ENCODE results near the gene RHCE. TPM values are rescaled to one million over a fixed set of nuclear protein-coding genes. Genes with fewer than 3 reads are reported as not detected.
A peak's percentile ranks its signal among the peaks of the same experiment; 100 is the strongest.

RHCE gene
- total RNA-seq, 6 experiments from 2014 or later, result 0.25 to 2.2 (median 1.4) TPM

DNA sequence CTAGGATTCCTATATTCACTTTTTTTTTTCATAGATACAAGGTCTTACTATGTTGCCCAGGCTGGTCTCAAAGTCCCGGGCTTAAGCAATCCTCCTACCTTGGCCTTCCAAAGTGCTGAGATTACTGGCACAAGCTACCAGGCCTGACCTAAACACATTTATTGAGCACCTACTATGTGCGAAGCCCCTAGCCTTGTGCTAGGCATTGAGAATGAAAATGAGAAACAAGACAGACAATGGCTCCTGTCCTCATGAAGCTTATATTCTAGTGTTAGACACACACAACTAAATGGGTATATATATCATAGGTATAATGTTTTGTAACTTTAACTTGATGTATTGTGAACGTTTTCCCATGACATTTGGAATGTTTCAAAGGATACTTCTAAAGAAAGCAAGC lies 71.0 kb downstream of the RHCE start:
- intact Hi-C loops (cut with DNase I), result no loop called here
- Histone ChIP-seq H3K27ac (no peak overlapping the region), H3K27me3 (no peaks in the 10 kb centered on the region), H3K4me3 (no peak overlapping the region), H3K9me3 (no peaks in the 10 kb centered on the region), H3K4me1 (peaks cover 0 to 11% (median 0%) of the 10 kb centered on the region in 4 donors), H3K36me3 (peaks cover 0 to 18% (median 7%) of the 10 kb centered on the region in 4 donors)
- TF ChIP-seq POLR2A (IDR thresholded peaks at IDR 0.05), result no peak
- TF ChIP-seq, protein P1, sequence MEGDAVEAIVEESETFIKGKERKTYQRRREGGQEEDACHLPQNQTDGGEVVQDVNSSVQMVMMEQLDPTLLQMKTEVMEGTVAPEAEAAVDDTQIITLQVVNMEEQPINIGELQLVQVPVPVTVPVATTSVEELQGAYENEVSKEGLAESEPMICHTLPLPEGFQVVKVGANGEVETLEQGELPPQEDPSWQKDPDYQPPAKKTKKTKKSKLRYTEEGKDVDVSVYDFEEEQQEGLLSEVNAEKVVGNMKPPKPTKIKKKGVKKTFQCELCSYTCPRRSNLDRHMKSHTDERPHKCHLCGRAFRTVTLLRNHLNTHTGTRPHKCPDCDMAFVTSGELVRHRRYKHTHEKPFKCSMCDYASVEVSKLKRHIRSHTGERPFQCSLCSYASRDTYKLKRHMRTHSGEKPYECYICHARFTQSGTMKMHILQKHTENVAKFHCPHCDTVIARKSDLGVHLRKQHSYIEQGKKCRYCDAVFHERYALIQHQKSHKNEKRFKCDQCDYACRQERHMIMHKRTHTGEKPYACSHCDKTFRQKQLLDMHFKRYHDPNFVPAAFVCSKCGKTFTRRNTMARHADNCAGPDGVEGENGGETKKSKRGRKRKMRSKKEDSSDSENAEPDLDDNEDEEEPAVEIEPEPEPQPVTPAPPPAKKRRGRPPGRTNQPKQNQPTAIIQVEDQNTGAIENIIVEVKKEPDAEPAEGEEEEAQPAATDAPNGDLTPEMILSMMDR (IDR thresholded peaks at IDR 0.05), result no peak
- ATAC-seq (no peak), DNase-seq (no peak)
- WGBS (ENCODE audit: insufficient coverage, low coverage, low lambda C conversion rate, missing lambda C conversion rate), result 83% methylated on average over 3 of the region's 3 CpGs

- H3K27ac ChIP-seq, result no peak overlapping the region
- peaks cover 0 to 9% (median 0%) of the 10 kb centered on the region in 4 donors for H3K36me3 ChIP-seq
- no peaks in the 10 kb centered on the region for H3K27me3 ChIP-seq
- H3K9me3 ChIP-seq, result no peaks in the 10 kb centered on the region
- no peak overlapping the region for H3K4me3 ChIP-seq
- intact Hi-C loops (cut with DNase I), result no loop called here
- H3K4me1 ChIP-seq, result peaks cover 0 to 11% (median 0%) of the 10 kb centered on the region in 4 donors
- 28% methylated on average over 2 of the region's 2 CpGs for WGBS (ENCODE audit: insufficient coverage, low coverage, low lambda C conversion rate, missing lambda C conversion rate)
- DNase-seq (no peak), ATAC-seq (peak in 3 of 4 donors; percentile 22 to 59 (median 50))
- no peak for TF ChIP-seq POLR2A (IDR thresholded peaks at IDR 0.05)
- TF ChIP-seq, protein P1 (IDR thresholded peaks at IDR 0.05), result no peak
These were observed 73.1 kb downstream of the RHCE start for GRCh38 chr1:25347556-25347955.

- Histone ChIP-seq H3K4me1 (peaks cover 0 to 28% (median 5%) of the 10 kb centered on the region in 4 donors), H3K27me3 (no peaks in the 10 kb centered on the region), H3K27ac (no peak overlapping the region), H3K9me3 (no peaks in the 10 kb centered on the region), H3K36me3 (peaks cover 0 to 9% (median 0%) of the 10 kb centered on the region in 4 donors), H3K4me3 (no peak overlapping the region)
- no peak for DNase-seq
- 100% methylated on average over 2 of the region's 4 CpGs for WGBS (ENCODE audit: insufficient coverage, low coverage, low lambda C conversion rate, missing lambda C conversion rate)
- no peak for ATAC-seq
- TF ChIP-seq, protein P1 (IDR thresholded peaks at IDR 0.05), result no peak
- no peak for TF ChIP-seq POLR2A (IDR thresholded peaks at IDR 0.05)
- intact Hi-C loops (cut with DNase I), result no loop called here
These were observed 76.8 kb downstream of the RHCE start for GRCh38 chr1:25343872-25344271.

DNA sequence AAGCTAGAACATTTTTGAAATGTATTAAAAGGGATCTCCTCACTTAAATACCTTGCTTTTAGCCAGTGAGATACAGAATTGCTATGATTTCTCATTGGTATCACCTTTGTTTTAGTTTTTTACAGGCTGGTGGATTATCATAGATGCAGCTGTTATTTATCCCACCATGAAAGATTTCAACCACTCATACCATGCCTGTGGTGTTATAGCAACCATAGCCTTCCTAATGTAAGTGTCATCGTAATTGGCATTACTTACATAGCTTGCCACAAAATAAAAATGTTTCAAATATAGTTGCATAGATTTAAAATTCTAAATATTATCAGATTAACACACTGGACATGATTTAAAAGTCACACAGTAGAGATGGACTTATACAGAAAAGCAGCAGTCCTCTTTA lies 77.8 kb downstream of the RHCE start:
- no peak for TF ChIP-seq POLR2A (IDR thresholded peaks at IDR 0.05)
- TF ChIP-seq, protein P1 (IDR thresholded peaks at IDR 0.05), result no peak

More for the DNA sequence above, 77.8 kb downstream of the RHCE start:
- DNase-seq (no peak), ATAC-seq (no peak)
- Histone ChIP-seq H3K36me3 (peaks cover 0 to 9% (median 0%) of the 10 kb centered on the region in 4 donors), H3K27me3 (no peaks in the 10 kb centered on the region), H3K4me1 (peaks cover 0 to 27% (median 5%) of the 10 kb centered on the region in 4 donors), H3K27ac (no peak overlapping the region), H3K4me3 (no peak overlapping the region), H3K9me3 (no peaks in the 10 kb centered on the region)
- WGBS (ENCODE audit: insufficient coverage, low coverage, low lambda C conversion rate, missing lambda C conversion rate), result 100% methylated on average over 1 of the region's 1 CpG
- intact Hi-C loops (cut with DNase I), result no loop called here

Measured in right lobe of liver (tissue), 6 donors.